Measurements from ENCODE around the gene CUX1.

The CUX1 gene

GRCh38 chr7:101890749-101891523 is 73.5 kb downstream of the CUX1 start:
- in situ Hi-C loops (cut with MboI; ENCODE audit: low sequenced_read_pairs), result no loop called here

GRCh38 chr7:101891936-101892640 is 74.7 kb downstream of the CUX1 start:
- in situ Hi-C loops (cut with MboI; ENCODE audit: low sequenced_read_pairs), result no loop called here

GRCh38 chr7:101893341-101894082 is 76.1 kb downstream of the CUX1 start:
- in situ Hi-C loops (cut with MboI; ENCODE audit: low sequenced_read_pairs), result no loop called here

- in situ Hi-C loops (cut with MboI; ENCODE audit: low sequenced_read_pairs), result no loop called here
Observed at GRCh38 chr7:101896316-101896715, 78.9 kb downstream of the CUX1 start.

- in situ Hi-C loops (cut with MboI; ENCODE audit: low sequenced_read_pairs), result no loop called here
Observed at GRCh38 chr7:101896941-101897340, 79.5 kb downstream of the CUX1 start.

- in situ Hi-C loops (cut with MboI; ENCODE audit: low sequenced_read_pairs), result no loop called here
Observed at GRCh38 chr7:101898106-101898505, 80.7 kb downstream of the CUX1 start.

GRCh38 chr7:101899616-101900015 is 82.2 kb downstream of the CUX1 start:
- in situ Hi-C loops (cut with MboI; ENCODE audit: low sequenced_read_pairs), result no loop called here

- in situ Hi-C loops (cut with MboI; ENCODE audit: low sequenced_read_pairs), result no loop called here
Observed at GRCh38 chr7:101900103-101900502, 82.7 kb downstream of the CUX1 start.

GRCh38 chr7:101901661-101902491 is 84.5 kb downstream of the CUX1 start:
- in situ Hi-C loops (cut with MboI; ENCODE audit: low sequenced_read_pairs), result no loop called here

GRCh38 chr7:101902680-101903514 is 85.5 kb downstream of the CUX1 start:
- in situ Hi-C loops (cut with MboI; ENCODE audit: low sequenced_read_pairs), result no loop called here

- in situ Hi-C loops (cut with MboI; ENCODE audit: low sequenced_read_pairs), result no loop called here
Observed at GRCh38 chr7:101903515-101903868, 86.1 kb downstream of the CUX1 start.

- in situ Hi-C loops (cut with MboI; ENCODE audit: low sequenced_read_pairs), result no loop called here
Observed at GRCh38 chr7:101904019-101904418, 86.6 kb downstream of the CUX1 start.

- in situ Hi-C loops (cut with MboI; ENCODE audit: low sequenced_read_pairs), result no loop called here
Observed at GRCh38 chr7:101905203-101905865, 87.9 kb downstream of the CUX1 start.

GRCh38 chr7:101906291-101907240 is 89.1 kb downstream of the CUX1 start:
- in situ Hi-C loops (cut with MboI; ENCODE audit: low sequenced_read_pairs), result no loop called here

GRCh38 chr7:101910991-101911799 is 93.8 kb downstream of the CUX1 start:
- in situ Hi-C loops (cut with MboI; ENCODE audit: low sequenced_read_pairs), result no loop called here

GRCh38 chr7:101911800-101912715 is 94.6 kb downstream of the CUX1 start:
- in situ Hi-C loops (cut with MboI; ENCODE audit: low sequenced_read_pairs), result no loop called here

GRCh38 chr7:101912716-101913110 is 95.3 kb downstream of the CUX1 start:
- in situ Hi-C loops (cut with MboI; ENCODE audit: low sequenced_read_pairs), result no loop called here

Measured in hTERT RPE-1 (cell line).